ENCODE measurements around the gene WDR19.

DNA sequence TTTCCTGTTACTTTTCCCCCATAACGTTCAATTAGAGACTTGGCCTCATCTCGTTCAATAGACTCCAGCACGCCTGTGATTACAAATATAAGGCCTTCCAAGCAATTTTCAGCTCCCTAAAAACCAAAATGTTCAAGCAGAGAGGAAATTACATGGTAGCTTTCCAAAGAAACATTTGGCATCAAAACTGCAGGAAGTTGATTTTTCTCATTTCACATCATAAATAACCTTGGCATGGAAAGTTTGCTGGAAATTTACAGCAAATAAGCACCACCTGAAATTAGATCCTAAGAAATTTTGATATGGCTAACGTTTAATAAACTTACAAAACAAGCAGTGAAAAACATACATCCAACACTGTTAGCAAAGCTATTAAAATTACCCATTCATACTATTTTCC lies 130.5 kb downstream of the WDR19 start:
- TF ChIP-seq POLR2A (IDR thresholded peaks at IDR 0.05; ENCODE audit: low read depth, low read length) (no peak), POLR2AphosphoS5 (IDR thresholded peaks at IDR 0.05; ENCODE audit: low read depth, low read length) (no peak), PAX5 (IDR thresholded peaks at IDR 0.05; ENCODE audit: insufficient read depth, low read length, severe bottlenecking) (no peak), TAF1 (IDR thresholded peaks at IDR 0.05; ENCODE audit: low read depth, low read length) (no peak), SPI1 (IDR thresholded peaks at IDR 0.05; ENCODE audit: low read depth, low read length) (no peak)
